ENCODE data around the gene SAMD9L.

- TF ChIP-seq CTCF (IDR thresholded peaks at IDR 0.05; ENCODE audit: insufficient read depth, low read length, poor library complexity, severe bottlenecking) (no peak), EZH2phosphoT487 (conservative IDR thresholded peaks at IDR 0.05; ENCODE audit: low read length) (no peak)
Observed at GRCh38 chr7:93140582-93141191, 7.5 kb downstream of the SAMD9L start.
